GM23338 (cell line): ENCODE measurements around the gene IGFBP5. TPM values are rescaled to one million over a fixed set of nuclear protein-coding genes. Genes with fewer than 3 reads are reported as not detected.

Source experiments
- ATAC-seq: fragments of 200-7000 bp; cut with Tn5 transposase; 3 replicates; pipeline ENCODE4 v1.9.1; 2020
- DNase-seq: peaks from one replicate; pipeline ENCODE4 v3.0.0-alpha.2; 2015; ENCODE audit warnings: low spot score
- H2AFZ ChIP-seq: fragments of 200-600 bp; sonication (generic); 2 replicates; pipeline ENCODE4 v1.8.0; 2016; ENCODE audit warnings: antibody characterized with exemption, mild to moderate bottlenecking, moderate library complexity
- H3F3A ChIP-seq: fragments of 200-600 bp; sonication (generic); replicated peaks from 2 replicates; pipeline ENCODE4 v1.8.0; 2017; ENCODE audit warnings: antibody characterized with exemption, mixed run types, low read depth
- H3K27ac ChIP-seq: fragments of 200-600 bp; sonication (generic); 2 replicates; pipeline ENCODE4 v1.6.1; 2016; ENCODE audit warnings: low read depth
- H3K27me3 ChIP-seq: fragments of 200-600 bp; sonication (generic); 2 replicates; pipeline ENCODE4 v1.8.0; 2016; ENCODE audit warnings: mild to moderate bottlenecking, mixed run types, moderate library complexity; ENCODE audit not compliant: insufficient read depth
- H3K36me3 ChIP-seq: fragments of 200-600 bp; sonication (generic); 2 replicates; pipeline ENCODE4 v1.8.0; 2016; ENCODE audit warnings: mild to moderate bottlenecking; ENCODE audit not compliant: insufficient read depth
- H3K4me1 ChIP-seq: fragments of 200-600 bp; sonication (generic); 2 replicates; pipeline ENCODE4 v1.8.0; 2016; ENCODE audit warnings: mild to moderate bottlenecking, moderate library complexity; ENCODE audit not compliant: insufficient read depth
- H3K4me2 ChIP-seq: fragments of 200-600 bp; sonication (generic); 2 replicates; pipeline ENCODE4 v1.7.1; 2017; ENCODE audit warnings: mixed run types
- H3K4me3 ChIP-seq: fragments of 200-600 bp; sonication (generic); 2 replicates; pipeline ENCODE4 v1.6.1; 2016; ENCODE audit warnings: mixed run types
- H3K79me2 ChIP-seq: fragments of 200-600 bp; sonication (generic); replicated peaks from 2 replicates; pipeline ENCODE4 v1.8.0; 2017; ENCODE audit warnings: mild to moderate bottlenecking; ENCODE audit not compliant: insufficient read depth
- H3K9me2 ChIP-seq: fragments of 200-600 bp; sonication (generic); 2 replicates; pipeline ENCODE4 v1.8.0; 2017; ENCODE audit not compliant: insufficient read depth
- H4K20me1 ChIP-seq: fragments of 200-600 bp; sonication (generic); replicated peaks from 2 replicates; pipeline ENCODE4 v1.8.0; 2017; ENCODE audit warnings: mild to moderate bottlenecking; ENCODE audit not compliant: insufficient read depth
- H3K27ac Mint-ChIP-seq: 2 replicates; pipeline ENCODE4 v1.8.0; 2020; ENCODE audit warnings: inconsistent platforms, mild to moderate bottlenecking, moderate library complexity, mixed read lengths
- H3K27me3 Mint-ChIP-seq: 3 replicates; pipeline ENCODE4 v1.8.0; 2022; ENCODE audit warnings: low read depth, mild to moderate bottlenecking, moderate library complexity, mixed read lengths, inconsistent platforms; ENCODE audit not compliant: insufficient read depth, poor library complexity
- H3K36me3 Mint-ChIP-seq: 3 replicates; pipeline ENCODE4 v1.8.0; 2021; ENCODE audit warnings: low read depth, mild to moderate bottlenecking, inconsistent platforms, moderate library complexity, mixed read lengths
- H3K4me1 Mint-ChIP-seq: 3 replicates; pipeline ENCODE4 v1.8.0; 2020; ENCODE audit warnings: mild to moderate bottlenecking, inconsistent platforms, mixed read lengths
- H3K4me3 Mint-ChIP-seq: 3 replicates; pipeline ENCODE4 v1.8.0; 2021; ENCODE audit warnings: moderate library complexity, mild to moderate bottlenecking, inconsistent platforms, mixed read lengths
- H3K9me3 Mint-ChIP-seq: 3 replicates; pipeline ENCODE4 v1.8.0; 2020; ENCODE audit warnings: moderate library complexity, mild to moderate bottlenecking, inconsistent platforms, mixed read lengths
- CREB1 ChIP-seq: fragments of 250-450 bp; sonication (Bioruptor Pico); IDR thresholded peaks from 2 replicates; pipeline ENCODE4 v1.5.0; 2020; ENCODE audit warnings: low read depth, mild to moderate bottlenecking, moderate library complexity
- EZH2 ChIP-seq: fragments of 200-600 bp; sonication (generic); IDR thresholded peaks from one replicate; pipeline ENCODE4 v1.8.0; 2017; ENCODE audit warnings: antibody characterized with exemption, mild to moderate bottlenecking, low read depth; ENCODE audit not compliant: unreplicated experiment
- EZH2phosphoT487 ChIP-seq: fragments of 200-600 bp; sonication (generic); IDR thresholded peaks from one replicate; pipeline ENCODE4 v1.8.1; 2018; ENCODE audit warnings: antibody characterized with exemption; ENCODE audit not compliant: unreplicated experiment
- JUNB ChIP-seq: IDR thresholded peaks from one replicate; pipeline ENCODE4 v1.6.1; 2016; ENCODE audit warnings: antibody characterized with exemption; ENCODE audit not compliant: unreplicated experiment
- NANOG ChIP-seq: IDR thresholded peaks from 2 replicates; pipeline ENCODE4 v1.6.1; 2016; ENCODE audit warnings: antibody characterized with exemption, borderline replicate concordance
- POLR2AphosphoS5 ChIP-seq: IDR thresholded peaks from 2 replicates; pipeline ENCODE4 v1.6.1; 2016; ENCODE audit warnings: antibody characterized with exemption, low read depth
- STAT1 ChIP-seq: IDR thresholded peaks from one replicate; pipeline ENCODE4 v1.6.1; 2016; ENCODE audit warnings: antibody characterized with exemption; ENCODE audit not compliant: unreplicated experiment
- ZNF114 ChIP-seq: fragments of 250-450 bp; sonication (Bioruptor Pico); IDR thresholded peaks from 2 replicates; pipeline ENCODE4 v1.5.0; 2020; ENCODE audit warnings: mild to moderate bottlenecking, moderate library complexity
- ZNF331 ChIP-seq: fragments of 250-450 bp; sonication (Bioruptor Pico); IDR thresholded peaks from 2 replicates; pipeline ENCODE4 v1.5.0; 2020; ENCODE audit warnings: low read depth, mild to moderate bottlenecking, moderate library complexity
- polyA plus RNA-seq: library from polyadenylated mRNA; unstranded; fragments of >200 nt; fragmentation: Nextera tagmentation; extraction: Ambion mirVana; gene quantifications from 2 replicates; pipeline ENCODE4 v1.2.1, GENCODE V29; 2016
- total RNA-seq: library from RNA; depleted of rRNA; stranded (reverse); fragments of >200 nt; shearing (Covaris generic); gene quantifications from 2 replicates; pipeline ENCODE4 v1.2.3, GENCODE V29; 2014
- TF ChIP-seq, protein P1 (sequence below): IDR thresholded peaks from one replicate; pipeline ENCODE4 v1.6.1; 2018; ENCODE audit warnings: antibody characterized with exemption; ENCODE audit not compliant: unreplicated experiment
- TF ChIP-seq, protein P2 (sequence below): IDR thresholded peaks from 2 replicates; pipeline ENCODE4 v1.6.1; 2016; ENCODE audit warnings: antibody characterized with exemption
- TF ChIP-seq, protein P3 (sequence below), 2 experiments: fragments of 200-600 bp in 1 of 2; sonication (generic) in 1 of 2; conservative IDR thresholded peaks; 2 replicates each; pipeline versions ENCODE4 v1.5.1 to v1.6.1; 2016 to 2017; ENCODE audit warnings: antibody characterized with exemption in 2 of 2, low read depth in 2 of 2, mild to moderate bottlenecking in 2 of 2, moderate library complexity in 1 of 2

Gene IGFBP5
- total and polyA plus RNA-seq, 2 experiments from 2014 or later: 0.70 to 2.5 TPM

DNA sequence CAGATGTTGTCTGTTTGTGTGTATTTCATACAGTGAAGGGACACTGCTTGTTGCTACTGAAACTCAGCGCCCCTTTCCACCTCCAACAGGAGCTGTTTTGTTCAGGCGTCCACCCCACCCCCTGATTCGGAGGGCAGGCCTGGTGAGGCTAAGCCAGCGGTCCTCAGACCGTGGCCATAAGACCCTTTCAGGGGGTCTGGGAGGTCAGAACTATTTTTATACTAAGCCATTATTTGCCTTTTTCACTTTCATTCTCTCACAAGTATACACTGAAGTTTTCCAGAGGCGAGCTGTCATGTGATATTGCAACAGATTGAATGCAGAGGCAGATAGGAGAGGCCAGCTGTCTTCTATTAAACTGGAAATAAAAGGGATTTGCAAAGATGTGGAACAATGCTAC, 39.7 kb upstream of the IGFBP5 start:
- no peak overlapping the region for H2AFZ ChIP-seq
- peaks cover 5% of the 10 kb centered on the region for H3K27me3 Mint-ChIP-seq
- H3K27me3 ChIP-seq: no peaks in the 10 kb centered on the region
- H3K9me2 ChIP-seq: 0 out of 2 replicates have a peak, but pooled peaks cover 6% of the 10 kb centered on the region
- H3K4me3 ChIP-seq: no peak overlapping the region
- TF ChIP-seq STAT1: no peak
- TF ChIP-seq POLR2AphosphoS5: no peak
- TF ChIP-seq NANOG: no peak
- TF ChIP-seq, protein P1, sequence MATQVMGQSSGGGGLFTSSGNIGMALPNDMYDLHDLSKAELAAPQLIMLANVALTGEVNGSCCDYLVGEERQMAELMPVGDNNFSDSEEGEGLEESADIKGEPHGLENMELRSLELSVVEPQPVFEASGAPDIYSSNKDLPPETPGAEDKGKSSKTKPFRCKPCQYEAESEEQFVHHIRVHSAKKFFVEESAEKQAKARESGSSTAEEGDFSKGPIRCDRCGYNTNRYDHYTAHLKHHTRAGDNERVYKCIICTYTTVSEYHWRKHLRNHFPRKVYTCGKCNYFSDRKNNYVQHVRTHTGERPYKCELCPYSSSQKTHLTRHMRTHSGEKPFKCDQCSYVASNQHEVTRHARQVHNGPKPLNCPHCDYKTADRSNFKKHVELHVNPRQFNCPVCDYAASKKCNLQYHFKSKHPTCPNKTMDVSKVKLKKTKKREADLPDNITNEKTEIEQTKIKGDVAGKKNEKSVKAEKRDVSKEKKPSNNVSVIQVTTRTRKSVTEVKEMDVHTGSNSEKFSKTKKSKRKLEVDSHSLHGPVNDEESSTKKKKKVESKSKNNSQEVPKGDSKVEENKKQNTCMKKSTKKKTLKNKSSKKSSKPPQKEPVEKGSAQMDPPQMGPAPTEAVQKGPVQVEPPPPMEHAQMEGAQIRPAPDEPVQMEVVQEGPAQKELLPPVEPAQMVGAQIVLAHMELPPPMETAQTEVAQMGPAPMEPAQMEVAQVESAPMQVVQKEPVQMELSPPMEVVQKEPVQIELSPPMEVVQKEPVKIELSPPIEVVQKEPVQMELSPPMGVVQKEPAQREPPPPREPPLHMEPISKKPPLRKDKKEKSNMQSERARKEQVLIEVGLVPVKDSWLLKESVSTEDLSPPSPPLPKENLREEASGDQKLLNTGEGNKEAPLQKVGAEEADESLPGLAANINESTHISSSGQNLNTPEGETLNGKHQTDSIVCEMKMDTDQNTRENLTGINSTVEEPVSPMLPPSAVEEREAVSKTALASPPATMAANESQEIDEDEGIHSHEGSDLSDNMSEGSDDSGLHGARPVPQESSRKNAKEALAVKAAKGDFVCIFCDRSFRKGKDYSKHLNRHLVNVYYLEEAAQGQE: no peak
- no peak for TF ChIP-seq ZNF331
- TF ChIP-seq, protein P2, sequence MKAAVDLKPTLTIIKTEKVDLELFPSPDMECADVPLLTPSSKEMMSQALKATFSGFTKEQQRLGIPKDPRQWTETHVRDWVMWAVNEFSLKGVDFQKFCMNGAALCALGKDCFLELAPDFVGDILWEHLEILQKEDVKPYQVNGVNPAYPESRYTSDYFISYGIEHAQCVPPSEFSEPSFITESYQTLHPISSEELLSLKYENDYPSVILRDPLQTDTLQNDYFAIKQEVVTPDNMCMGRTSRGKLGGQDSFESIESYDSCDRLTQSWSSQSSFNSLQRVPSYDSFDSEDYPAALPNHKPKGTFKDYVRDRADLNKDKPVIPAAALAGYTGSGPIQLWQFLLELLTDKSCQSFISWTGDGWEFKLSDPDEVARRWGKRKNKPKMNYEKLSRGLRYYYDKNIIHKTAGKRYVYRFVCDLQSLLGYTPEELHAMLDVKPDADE: no peak
- TF ChIP-seq ZNF114: no peak
- TF ChIP-seq EZH2phosphoT487: no peak
- no peak overlapping the region for H3K4me3 Mint-ChIP-seq
- H4K20me1 ChIP-seq: no peaks in the 10 kb centered on the region
- no peaks in the 10 kb centered on the region for H3K36me3 Mint-ChIP-seq
- ATAC-seq (no peak), DNase-seq (no peak)
- no peaks in the 10 kb centered on the region for H3K36me3 ChIP-seq
- no peak overlapping the region for H3K27ac ChIP-seq
- no peak overlapping the region for H3K4me2 ChIP-seq
- no peaks in the 10 kb centered on the region for H3K4me1 ChIP-seq
- H3F3A ChIP-seq: no peaks in the 10 kb centered on the region
- H3K4me1 Mint-ChIP-seq: peaks cover 12% of the 10 kb centered on the region
- no peaks in the 10 kb centered on the region for H3K9me3 Mint-ChIP-seq
- H3K27ac Mint-ChIP-seq: no peak overlapping the region
- no peaks in the 10 kb centered on the region for H3K79me2 ChIP-seq

DNA sequence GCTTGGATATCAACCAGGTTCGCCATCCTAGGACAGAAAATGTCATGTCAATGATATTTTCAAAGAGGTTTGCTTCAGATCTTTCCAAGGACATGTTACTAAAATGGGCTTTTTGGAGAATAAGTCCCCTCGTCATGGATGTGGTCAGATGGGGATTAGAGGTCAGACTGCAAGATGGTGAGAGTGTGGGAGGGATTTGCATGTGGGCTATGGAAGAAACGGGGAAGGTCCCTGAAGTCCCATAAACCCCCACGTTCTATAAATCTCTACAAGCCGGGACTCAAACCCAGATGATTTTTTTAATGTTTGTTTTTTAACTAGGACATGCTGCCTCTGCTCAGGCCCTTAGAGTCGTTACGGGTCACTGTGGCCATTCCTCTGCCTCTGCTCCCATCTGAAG, 37.7 kb upstream of the IGFBP5 start:
- no peak overlapping the region for H3K4me3 ChIP-seq
- no peak overlapping the region for H3K4me2 ChIP-seq
- H3K9me2 ChIP-seq: 0 out of 2 replicates have a peak, but pooled peaks cover 6% of the 10 kb centered on the region
- DNase-seq: no peak
- no peaks in the 10 kb centered on the region for H3K79me2 ChIP-seq
- no peaks in the 10 kb centered on the region for H3K4me1 ChIP-seq
- Mint-ChIP-seq H3K27me3 (peaks cover 2% of the 10 kb centered on the region), H3K4me1 (peaks cover 4% of the 10 kb centered on the region), H3K4me3 (no peak overlapping the region), H3K36me3 (no peaks in the 10 kb centered on the region), H3K9me3 (no peaks in the 10 kb centered on the region), H3K27ac (no peak overlapping the region)
- H4K20me1 ChIP-seq: 0 out of 2 replicates have a peak, but pooled peaks cover 3% of the 10 kb centered on the region
- H3F3A ChIP-seq: no peaks in the 10 kb centered on the region
- H3K36me3 ChIP-seq: no peaks in the 10 kb centered on the region
- ATAC-seq: no peak
- H2AFZ ChIP-seq: no peak overlapping the region
- H3K27me3 ChIP-seq: no peaks in the 10 kb centered on the region
- H3K27ac ChIP-seq: no peak overlapping the region
- TF ChIP-seq, protein P3, sequence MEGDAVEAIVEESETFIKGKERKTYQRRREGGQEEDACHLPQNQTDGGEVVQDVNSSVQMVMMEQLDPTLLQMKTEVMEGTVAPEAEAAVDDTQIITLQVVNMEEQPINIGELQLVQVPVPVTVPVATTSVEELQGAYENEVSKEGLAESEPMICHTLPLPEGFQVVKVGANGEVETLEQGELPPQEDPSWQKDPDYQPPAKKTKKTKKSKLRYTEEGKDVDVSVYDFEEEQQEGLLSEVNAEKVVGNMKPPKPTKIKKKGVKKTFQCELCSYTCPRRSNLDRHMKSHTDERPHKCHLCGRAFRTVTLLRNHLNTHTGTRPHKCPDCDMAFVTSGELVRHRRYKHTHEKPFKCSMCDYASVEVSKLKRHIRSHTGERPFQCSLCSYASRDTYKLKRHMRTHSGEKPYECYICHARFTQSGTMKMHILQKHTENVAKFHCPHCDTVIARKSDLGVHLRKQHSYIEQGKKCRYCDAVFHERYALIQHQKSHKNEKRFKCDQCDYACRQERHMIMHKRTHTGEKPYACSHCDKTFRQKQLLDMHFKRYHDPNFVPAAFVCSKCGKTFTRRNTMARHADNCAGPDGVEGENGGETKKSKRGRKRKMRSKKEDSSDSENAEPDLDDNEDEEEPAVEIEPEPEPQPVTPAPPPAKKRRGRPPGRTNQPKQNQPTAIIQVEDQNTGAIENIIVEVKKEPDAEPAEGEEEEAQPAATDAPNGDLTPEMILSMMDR (conservative IDR thresholded peaks at IDR 0.05; ENCODE audit: low read depth in 2 of 2): no peak
- TF ChIP-seq EZH2: no peak
- no peak for TF ChIP-seq ZNF331
- no peak for TF ChIP-seq JUNB
- TF ChIP-seq STAT1: no peak
- no peak for TF ChIP-seq CREB1 (CRISPR knock-in tag)
- TF ChIP-seq, protein P2: no peak
- no peak for TF ChIP-seq EZH2phosphoT487
- TF ChIP-seq, protein P1: no peak
- no peak for TF ChIP-seq POLR2AphosphoS5
- no peak for TF ChIP-seq ZNF114
